CD4-positive, alpha-beta T cell treated with Interleukin-6 for 4 hours (primary cell): ENCODE results near the gene CCDC93.
"Not testable (repeated sequence)": the region's sequence is repeated elsewhere in the genome, so short reads cannot be mapped to it uniquely, and the experiment has no call there.

Experiments
- DNase-seq: peaks from one replicate; pipeline ENCODE4 v3.0.0-alpha.2; 2020; ENCODE audit warnings: mixed read lengths

The CCDC93 gene

GRCh38 chr2:117949806-117950205, 64.1 kb downstream of the CCDC93 start:
- DNase-seq: no peak

- no peak for DNase-seq
Observed at GRCh38 chr2:117948615-117949014, 65.3 kb downstream of the CCDC93 start.

GRCh38 chr2:117945296-117945695, 68.6 kb downstream of the CCDC93 start:
- no peak for DNase-seq

DNA sequence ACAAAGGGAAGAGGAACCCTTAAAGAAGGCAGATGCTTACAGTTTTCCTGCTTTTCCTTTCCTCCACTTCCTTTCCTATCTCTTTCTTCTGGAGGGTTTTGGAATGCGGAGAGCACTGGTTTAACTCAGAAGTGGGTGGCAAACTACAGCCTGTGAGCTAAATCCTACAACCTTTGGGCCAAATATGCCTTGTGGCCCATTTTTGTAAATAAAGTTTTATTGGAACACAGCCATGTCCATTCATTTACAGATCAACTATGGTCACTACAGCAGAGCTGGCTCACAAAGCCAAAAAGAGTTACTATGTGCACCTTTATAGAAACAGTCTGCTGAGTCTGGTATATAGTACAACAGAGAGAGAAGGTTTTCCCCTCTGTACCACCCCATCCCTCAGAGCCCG, 69.1 kb downstream of the CCDC93 start:
- DNase-seq: no peak

- DNase-seq: no peak
Observed at GRCh38 chr2:117943013-117943672, 70.7 kb downstream of the CCDC93 start.

DNA sequence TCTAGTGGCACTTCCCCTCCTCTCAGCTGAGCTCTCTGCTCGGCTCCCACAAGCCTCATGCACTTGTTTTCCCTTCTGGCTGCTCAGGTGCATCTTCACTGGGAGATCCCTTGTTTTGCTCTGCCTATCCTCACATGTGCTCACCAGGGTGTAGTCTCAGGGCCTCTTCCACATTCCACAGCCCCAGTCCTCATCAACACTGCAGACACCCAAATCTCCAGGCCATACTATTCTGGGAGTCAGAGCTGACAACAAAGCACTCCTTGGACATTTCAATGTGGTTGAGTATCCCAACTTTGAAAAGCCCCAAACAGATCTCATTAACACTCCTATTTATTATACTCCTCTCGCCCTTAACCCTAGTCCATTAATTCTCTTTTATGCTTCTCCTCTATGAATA, 71.3 kb downstream of the CCDC93 start:
- no peak for DNase-seq

DNA sequence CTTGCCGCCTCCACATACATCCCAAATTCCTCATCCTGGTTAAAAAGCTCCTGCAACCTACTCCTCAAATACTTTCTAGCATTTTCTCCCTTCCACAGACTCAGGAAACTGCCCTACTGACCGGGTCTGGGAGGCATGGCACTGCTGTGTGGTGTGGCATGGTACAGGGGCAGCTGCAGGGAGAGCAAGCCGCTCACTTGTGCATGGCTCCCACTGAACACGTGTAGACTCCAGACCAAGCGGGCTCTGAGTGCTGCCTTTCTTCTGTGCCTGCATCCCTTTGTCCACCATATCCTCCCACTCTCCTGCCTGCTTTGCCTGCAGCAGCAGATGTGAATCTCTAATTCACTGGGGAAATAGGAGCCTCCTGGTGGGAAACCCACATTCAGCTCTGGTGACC, 72.2 kb downstream of the CCDC93 start:
- no peak for DNase-seq

DNA sequence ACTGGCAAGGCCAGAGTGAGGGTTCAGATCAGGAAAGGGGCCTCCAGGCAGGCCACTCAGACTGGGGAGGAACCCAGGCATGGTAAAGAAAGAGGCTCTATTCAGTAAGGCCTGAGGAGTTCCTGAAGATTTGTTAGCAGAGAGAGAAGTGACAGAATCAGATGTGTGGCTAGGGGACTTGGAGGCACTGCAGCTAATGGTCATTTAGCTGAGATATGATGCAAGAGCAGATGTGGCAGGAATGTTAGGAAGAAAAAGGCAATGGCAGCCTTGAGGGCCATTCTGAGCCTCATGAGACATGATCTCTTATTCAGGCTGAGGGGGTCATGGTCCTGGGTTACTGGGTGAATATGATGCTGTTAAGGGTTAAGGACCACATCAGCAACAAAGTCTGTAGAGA, 73.4 kb downstream of the CCDC93 start:
- DNase-seq: no peak

GRCh38 chr2:117938611-117939010, 75.3 kb downstream of the CCDC93 start:
- no peak for DNase-seq

GRCh38 chr2:117936871-117937428, 76.9 kb downstream of the CCDC93 start:
- no peak for DNase-seq

DNA sequence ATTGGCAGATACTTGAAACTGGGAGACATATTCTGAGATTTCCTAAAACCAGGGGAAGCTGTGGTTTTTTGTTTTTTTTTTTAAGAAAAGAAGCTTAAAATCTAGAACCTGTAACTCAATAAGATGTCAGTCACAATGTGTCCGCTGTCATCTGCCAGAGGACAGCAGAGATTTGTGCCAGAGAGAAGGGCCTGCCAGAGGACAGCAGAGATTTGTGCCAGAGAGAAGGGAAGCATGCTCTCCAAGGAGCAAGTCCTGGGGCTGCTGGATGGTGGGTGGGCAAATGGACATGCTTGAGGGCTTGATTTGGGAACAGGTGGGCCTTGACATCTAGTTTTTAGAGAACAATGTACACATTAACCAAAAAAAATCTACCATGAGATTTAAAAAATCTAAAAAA, 77.9 kb downstream of the CCDC93 start:
- no peak for DNase-seq

GRCh38 chr2:117935456-117935855, 78.4 kb downstream of the CCDC93 start:
- DNase-seq: no peak

DNA sequence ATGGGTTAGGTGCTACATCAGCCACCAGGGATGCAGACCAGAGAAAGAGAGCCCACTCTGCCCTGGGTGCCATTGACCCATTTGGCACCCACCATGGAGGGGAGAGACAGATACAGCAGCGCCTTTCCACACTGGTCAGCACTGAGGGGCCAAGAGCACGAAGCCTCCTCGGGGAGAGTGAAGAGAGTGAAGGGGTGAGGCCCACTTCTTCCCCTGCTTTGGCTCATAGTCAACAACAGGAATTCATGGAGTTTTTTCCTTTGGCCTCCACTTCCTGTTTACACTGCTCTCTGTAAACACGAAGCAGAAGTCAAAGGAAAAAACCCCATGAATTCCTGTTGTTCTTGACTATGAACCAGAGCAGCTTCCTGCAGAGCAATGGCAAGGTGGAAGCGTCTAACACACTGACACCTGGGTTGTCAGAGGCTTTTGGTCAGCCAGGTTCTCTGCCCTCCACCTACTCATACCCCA, 80.0 kb downstream of the CCDC93 start:
- DNase-seq: no peak

DNA sequence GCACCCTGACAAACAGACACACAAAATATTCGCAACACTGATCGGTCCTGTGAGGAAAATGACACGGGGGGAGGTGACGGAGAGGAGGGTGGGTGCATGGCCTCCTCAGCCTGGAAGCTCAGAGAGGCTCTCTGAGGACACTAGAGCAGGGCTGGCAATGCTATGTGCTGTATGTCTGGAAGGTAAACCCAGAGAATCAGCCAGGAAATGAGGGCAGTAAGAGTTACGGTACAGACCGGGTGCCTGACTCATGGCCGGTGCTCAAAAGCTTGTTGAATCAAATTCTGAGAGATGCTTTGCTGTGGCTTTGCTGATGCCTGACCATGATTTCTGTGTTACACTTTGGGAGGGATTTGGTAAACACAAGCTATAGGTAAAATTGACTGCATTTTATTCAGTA, 81.9 kb downstream of the CCDC93 start:
- no peak for DNase-seq

GRCh38 chr2:117931266-117931665, 82.6 kb downstream of the CCDC93 start:
- no peak for DNase-seq

DNA sequence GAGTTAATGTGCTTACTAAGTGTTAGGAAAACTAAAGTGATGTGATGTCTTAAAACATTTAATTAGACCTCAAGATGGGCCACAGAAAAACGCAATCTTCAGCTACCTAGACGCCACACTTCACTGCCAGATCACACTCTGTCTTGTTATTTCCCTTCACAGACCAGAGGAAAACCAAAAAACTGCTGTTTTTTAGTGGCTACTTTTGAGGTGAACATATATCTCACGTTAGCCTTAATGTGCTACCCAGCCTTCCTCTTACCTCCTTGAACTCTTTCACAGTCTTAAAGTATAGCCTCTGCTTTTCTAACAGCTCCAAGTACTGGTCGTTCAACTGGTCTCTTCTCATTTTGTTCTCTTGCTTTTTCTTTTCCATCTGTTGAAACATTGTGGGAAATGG, 83.1 kb downstream of the CCDC93 start:
- no peak for DNase-seq

DNA sequence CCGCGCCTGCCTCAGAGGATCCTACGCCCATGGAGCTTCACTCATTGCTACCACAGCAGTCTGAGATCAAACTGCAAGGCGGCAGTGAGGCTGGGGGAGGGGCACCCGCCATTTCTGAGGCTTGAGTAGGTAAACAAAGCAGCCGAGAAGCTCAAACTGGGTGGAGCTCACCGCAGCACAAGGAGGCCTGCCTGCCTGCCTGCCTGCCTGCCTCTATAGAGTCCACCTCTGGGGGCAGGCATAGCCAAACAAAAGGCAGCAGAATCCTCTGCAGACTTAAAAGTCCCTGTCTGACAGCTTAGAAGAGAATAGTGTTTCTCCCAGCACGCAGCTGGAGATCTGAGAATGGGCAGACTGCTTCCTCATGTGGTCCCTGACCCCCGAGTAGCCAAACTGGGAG, 90.4 kb downstream of the CCDC93 start:
- not testable (repeated sequence) for DNase-seq

DNA sequence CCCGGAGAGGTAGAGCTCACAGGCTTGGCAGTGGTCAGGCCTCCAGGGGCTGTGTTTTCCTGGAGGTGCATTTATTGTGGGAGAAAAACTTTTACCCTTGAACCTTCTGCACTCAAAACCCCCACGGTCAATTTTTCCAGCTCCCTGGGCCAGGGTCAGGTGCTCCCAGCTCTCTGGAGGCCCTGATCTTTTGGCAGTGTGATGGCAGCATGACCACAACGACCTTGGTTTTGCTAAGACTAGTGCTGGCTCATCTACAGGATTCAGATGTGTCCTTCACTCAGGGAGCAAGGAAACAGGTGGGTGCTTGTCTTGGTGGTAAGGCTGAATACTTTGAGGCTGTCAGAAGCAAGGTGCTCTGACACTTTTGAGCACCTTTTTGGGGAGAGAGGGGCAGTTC, 92.3 kb downstream of the CCDC93 start:
- no peak for DNase-seq

GRCh38 chr2:117918608-117919007, 95.3 kb downstream of the CCDC93 start:
- no peak for DNase-seq

- DNase-seq: no peak
Observed at GRCh38 chr2:117917223-117917917, 96.5 kb downstream of the CCDC93 start.

DNA sequence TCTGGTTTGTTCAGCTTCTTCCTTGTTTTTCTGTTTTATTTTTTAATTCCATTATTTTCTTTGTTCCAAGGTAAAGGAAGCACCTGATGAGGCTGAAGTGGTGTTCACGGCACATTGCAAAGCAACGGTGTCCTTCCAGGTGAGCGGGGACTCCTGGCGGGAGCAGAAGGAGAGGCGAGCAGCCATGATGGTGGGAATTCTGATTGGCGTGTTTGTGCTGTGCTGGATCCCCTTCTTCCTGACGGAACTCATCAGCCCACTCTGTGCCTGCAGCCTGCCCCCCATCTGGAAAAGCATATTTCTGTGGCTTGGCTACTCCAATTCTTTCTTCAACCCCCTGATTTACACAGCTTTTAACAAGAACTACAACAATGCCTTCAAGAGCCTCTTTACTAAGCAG, 110.9 kb downstream of the CCDC93 start:
- no peak for DNase-seq

DNA sequence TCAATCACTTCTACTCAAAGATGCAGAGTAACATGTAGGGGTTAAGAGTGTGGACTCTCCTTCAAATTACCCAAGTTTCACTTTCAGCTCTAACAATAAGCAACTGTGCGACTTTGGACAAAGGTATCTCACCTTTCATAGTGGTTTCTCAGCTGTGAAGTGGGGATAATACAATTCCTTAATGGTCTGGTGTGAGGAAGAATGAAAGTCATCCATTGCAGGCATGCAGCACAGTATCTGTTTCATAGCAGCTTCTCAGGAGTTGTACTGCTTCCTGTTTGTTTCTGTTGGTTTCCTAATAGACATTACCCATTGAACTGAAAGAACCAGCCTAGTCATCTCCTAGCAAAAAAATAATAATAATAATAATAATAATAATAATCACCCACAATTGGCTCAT, 125.0 kb downstream of the CCDC93 start:
- no peak for DNase-seq

DNA sequence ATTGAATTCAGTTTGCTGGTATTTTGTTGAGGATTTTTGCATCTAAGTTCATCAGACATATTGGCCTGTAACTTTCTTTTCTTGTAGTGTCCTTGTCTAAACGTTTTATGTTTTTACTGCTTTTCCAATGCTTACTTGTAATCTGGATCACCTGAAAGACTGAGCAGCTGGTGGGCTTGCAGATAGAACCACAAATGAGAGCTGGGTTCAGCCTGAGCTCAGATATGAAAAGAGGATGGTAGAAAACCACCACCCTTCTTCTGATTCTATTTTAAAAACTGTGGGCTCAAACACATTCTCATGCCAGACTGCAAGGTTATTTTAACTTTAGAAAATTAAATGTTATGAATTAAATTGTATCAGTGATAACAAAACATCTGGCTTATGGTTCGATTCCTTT, 128.6 kb downstream of the CCDC93 start:
- no peak for DNase-seq

DNA sequence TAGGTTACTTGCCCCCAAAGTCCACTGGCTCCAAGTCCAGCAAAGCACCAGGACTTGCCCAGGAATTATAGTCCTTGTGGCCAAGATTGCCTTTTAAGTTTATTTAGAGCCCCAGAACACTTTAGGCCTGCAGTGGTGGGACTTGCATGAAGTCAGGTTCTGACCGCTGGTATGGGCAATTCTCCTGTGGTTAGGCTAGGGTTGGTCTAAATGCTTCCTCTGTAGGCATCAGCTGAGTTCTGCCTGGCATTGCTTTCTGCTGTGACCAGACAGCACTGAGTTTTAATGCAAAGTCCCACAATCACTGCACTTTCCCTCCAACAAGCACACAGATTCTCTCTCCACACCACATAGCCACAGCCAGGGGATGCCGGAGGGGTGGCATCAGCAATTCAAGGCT, 134.9 kb downstream of the CCDC93 start:
- DNase-seq: no peak

DNA sequence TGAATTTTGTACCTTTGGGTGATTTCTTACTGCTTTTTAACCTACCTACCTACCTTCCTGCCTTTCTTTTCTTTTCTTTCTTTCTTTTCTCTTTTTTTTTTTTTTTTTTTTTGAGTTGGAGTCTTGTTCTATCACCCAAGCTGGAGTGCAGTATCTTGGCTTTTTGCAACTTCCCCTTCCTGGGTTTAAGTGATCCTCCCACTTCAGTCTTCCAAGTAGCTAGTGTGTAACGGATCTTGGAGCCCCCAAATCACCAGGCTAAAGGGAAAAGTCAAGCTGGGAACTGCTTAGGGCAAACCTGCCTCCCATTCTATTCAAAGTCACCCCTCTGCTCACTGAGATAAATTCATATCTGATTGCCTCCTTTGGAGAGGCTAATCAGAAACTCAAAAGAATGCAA, 138.1 kb downstream of the CCDC93 start:
- no peak for DNase-seq
